ENCODE data around the gene ZNF79. TPM values are rescaled to one million over a fixed set of nuclear protein-coding genes. Genes with fewer than 3 reads are reported as not detected.

ZNF79 gene
- total and polyA plus RNA-seq, 12 donors: 5.5 to 16.5 (median 10.6) TPM

GRCh38 chr9:127474592-127474991, 50.4 kb downstream of the ZNF79 start:
- TF ChIP-seq CTCF (IDR thresholded peaks at IDR 0.05) (no peak), POLR2A (IDR thresholded peaks at IDR 0.05) (no peak)

DNA sequence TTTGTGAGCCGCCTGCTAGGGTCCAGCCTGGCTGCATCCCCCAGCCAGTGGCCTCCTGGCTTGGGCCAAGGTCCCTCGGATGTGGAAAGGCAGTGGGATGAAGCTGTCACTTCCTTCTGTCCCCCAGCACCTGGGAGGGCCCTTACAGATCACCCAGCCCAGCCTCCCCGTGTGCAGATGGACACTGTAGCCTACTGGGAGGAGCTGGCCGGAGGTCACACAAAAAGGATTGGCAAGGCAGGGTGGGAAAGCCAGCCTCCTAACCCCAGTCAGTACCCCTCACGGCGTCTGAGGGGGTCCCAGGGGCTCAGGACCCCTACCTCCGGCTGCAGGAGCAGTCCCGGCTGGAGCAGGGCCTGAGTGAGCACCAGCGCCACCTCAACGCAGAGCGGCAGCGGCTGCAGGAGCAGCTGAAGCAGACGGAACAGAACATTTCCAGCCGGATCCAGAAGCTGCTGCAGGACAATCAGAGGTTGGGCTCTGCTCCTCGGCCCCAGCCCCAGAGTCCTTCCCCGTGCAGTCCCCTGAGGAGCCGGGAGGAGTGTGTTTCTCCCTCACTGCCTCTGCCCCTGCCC, 55.4 kb downstream of the ZNF79 start:
- TF ChIP-seq POLR2A (IDR thresholded peaks at IDR 0.05) (no peak), CTCF (IDR thresholded peaks at IDR 0.05) (no peak)
- intact Hi-C loops (cut with DNase I): no loop called here
- no peaks in the 10 kb centered on the region for H3K4me1 ChIP-seq (replicated peaks in 1 of 2)
- no peak for DNase-seq
- peaks cover 0 to 50% of the 10 kb centered on the region in 2 donors for H3K36me3 ChIP-seq (replicated peaks in 1 of 2)
- H3K9me3 ChIP-seq (replicated peaks in 1 of 3): no peaks in the 10 kb centered on the region
- WGBS, 4 donors: 88 to 100% (median 95%) methylated on average over 1 to 17 of the region's 17 CpGs
- no peak overlapping the region for H3K4me3 ChIP-seq
- no peaks in the 10 kb centered on the region for H3K27me3 ChIP-seq
- no peak overlapping the region for H3K27ac ChIP-seq

More at GRCh38 chr9:127474592-127474991, 50.4 kb downstream of the ZNF79 start:
- peaks cover 0 to 40% of the 10 kb centered on the region in 2 donors for H3K36me3 ChIP-seq (replicated peaks in 1 of 2)
- 93 to 100% (median 95%) methylated on average over 3 to 5 of the region's 5 CpGs for WGBS, 4 donors
- no peaks in the 10 kb centered on the region for H3K4me1 ChIP-seq (replicated peaks in 1 of 2)
- no peaks in the 10 kb centered on the region for H3K27me3 ChIP-seq
- no peak overlapping the region for H3K4me3 ChIP-seq
- intact Hi-C loops (cut with DNase I): no loop called here
- H3K27ac ChIP-seq: no peak overlapping the region
- DNase-seq: no peak
- no peaks in the 10 kb centered on the region for H3K9me3 ChIP-seq (replicated peaks in 1 of 3)

- no peak overlapping the region for H3K4me3 ChIP-seq
- WGBS, 4 donors: 96 to 99% (median 97%) methylated on average over 9 of the region's 9 CpGs
- peaks cover 0 to 61% of the 10 kb centered on the region in 2 donors for H3K36me3 ChIP-seq (replicated peaks in 1 of 2)
- no peak for DNase-seq
- H3K9me3 ChIP-seq (replicated peaks in 1 of 3): no peaks in the 10 kb centered on the region
- no peaks in the 10 kb centered on the region for H3K4me1 ChIP-seq (replicated peaks in 1 of 2)
- TF ChIP-seq CTCF (IDR thresholded peaks at IDR 0.05): no peak
- no peak for TF ChIP-seq POLR2A (IDR thresholded peaks at IDR 0.05)
- H3K27me3 ChIP-seq: no peaks in the 10 kb centered on the region
- no peak overlapping the region for H3K27ac ChIP-seq
- intact Hi-C loops (cut with DNase I): no loop called here
Measured at GRCh38 chr9:127482662-127483061, 58.5 kb downstream of the ZNF79 start.

DNA sequence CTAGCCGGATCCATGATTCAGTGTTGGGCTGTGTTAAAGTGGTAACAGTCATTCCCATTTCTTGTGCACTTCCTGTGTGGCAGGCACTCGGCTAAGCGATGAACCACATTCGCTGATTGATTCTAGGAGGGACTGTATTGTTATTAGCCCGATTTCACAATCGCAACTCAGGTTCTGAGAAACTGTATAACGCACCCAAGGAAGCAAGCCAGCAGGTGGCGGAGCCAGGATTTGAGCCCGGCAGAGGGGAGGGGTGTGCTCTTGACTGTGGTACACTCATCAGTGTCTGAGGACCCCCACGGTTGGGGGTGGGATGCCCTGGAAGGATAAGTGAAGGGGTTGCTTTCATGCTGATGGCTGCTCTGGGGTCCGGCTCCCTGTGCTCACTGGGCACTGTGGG, 61.8 kb downstream of the ZNF79 start:
- no peak overlapping the region for H3K4me3 ChIP-seq
- peaks cover 0 to 43% of the 10 kb centered on the region in 2 donors for H3K36me3 ChIP-seq (replicated peaks in 1 of 2)
- H3K4me1 ChIP-seq (replicated peaks in 1 of 2): no peaks in the 10 kb centered on the region
- DNase-seq: no peak
- no peak overlapping the region for H3K27ac ChIP-seq
- intact Hi-C loops (cut with DNase I): no loop called here
- no peaks in the 10 kb centered on the region for H3K27me3 ChIP-seq
- no peak for TF ChIP-seq POLR2A (IDR thresholded peaks at IDR 0.05)
- TF ChIP-seq CTCF (IDR thresholded peaks at IDR 0.05): no peak
- H3K9me3 ChIP-seq (replicated peaks in 1 of 3): no peaks in the 10 kb centered on the region
- 84 to 95% (median 89%) methylated on average over 7 to 11 of the region's 11 CpGs for WGBS, 4 donors
